ENCODE data around the gene SETD2. TPM values are rescaled to one million over a fixed set of nuclear protein-coding genes. Genes with fewer than 3 reads are reported as not detected.
A peak's percentile ranks its signal among the peaks of the same experiment; 100 is the strongest.

Gene SETD2
- total and polyA plus RNA-seq, 9 of the 15 experiments (the other 6 are each of a cell fraction or from before 2014, with no cell fraction given): 8.2 to 44.0 (median 33.6) TPM

- peak; percentile 87 for TF ChIP-seq GTF2E2 (tag; IDR thresholded peaks at IDR 0.05)
- TF ChIP-seq MECOM (CRISPR knock-in tag; IDR thresholded peaks at IDR 0.05): no peak
- peak; percentile 96 for TF ChIP-seq EP400 (IDR thresholded peaks at IDR 0.05)
- peak in 1 of 3 experiments; percentile 81; a peak in 1 of 6 replicates for TF ChIP-seq ZBTB11 (CRISPR knock-in tag; IDR thresholded peaks at IDR 0.05)
- peak; percentile 83 for TF ChIP-seq POLR2B (IDR thresholded peaks at IDR 0.05; ENCODE audit: low read depth, partially characterized antibody)
- 0 out of 2 replicates have a peak, but pooled peaks have one; percentile 54 for TF ChIP-seq RREB1 (CRISPR knock-in tag; IDR thresholded peaks at IDR 0.05)
- TF ChIP-seq ZNF655 (CRISPR knock-in tag; IDR thresholded peaks at IDR 0.05): no peak
- TF ChIP-seq ZBTB12 (CRISPR knock-in tag; IDR thresholded peaks at IDR 0.05): no peak
- peak; percentile 82 for TF ChIP-seq NCOA1 (IDR thresholded peaks at IDR 0.05; ENCODE audit: low read depth)
- TF ChIP-seq RAD21 (CRISPR knock-in tag; conservative IDR thresholded peaks at IDR 0.05 in 1 of 2, IDR thresholded peaks at IDR 0.05 in 1 of 2): peak in 1 of 2 experiments; percentile 26; a peak in 2 of 4 replicates
- peak; percentile 26; the same call in 1 of the 2 replicates for TF ChIP-seq HDGF (IDR thresholded peaks at IDR 0.05)
- no peak for TF ChIP-seq NCOA6 (IDR thresholded peaks at IDR 0.05)
- no peak for TF ChIP-seq NFE2L1 (tag; IDR thresholded peaks at IDR 0.05; ENCODE audit: borderline replicate concordance, low read depth)
- TF ChIP-seq RBFOX2 (IDR thresholded peaks at IDR 0.05; ENCODE audit: low read depth, low read length): peak; percentile 90
These were observed 176.0 kb downstream of the SETD2 start (continued) for GRCh38 chr3:46987743-46988401.
